Testis (tissue), 3 donors: Measurements from ENCODE around the gene MYADM. TPM values are rescaled to one million over a fixed set of nuclear protein-coding genes. Genes with fewer than 3 reads are reported as not detected.

Source experiments
- DNase-seq: peaks from one replicate; pipeline ENCODE4 v3.0.0-alpha.2; 2019
- H3K27ac ChIP-seq, 2 donors: fragments of 200-600 bp; sonication (generic); one replicate each; pipeline ENCODE4 v1.5.1; 2019
- H3K27me3 ChIP-seq: fragments of 200-600 bp; sonication (generic); one replicate; pipeline ENCODE4 v1.5.1; 2019
- H3K36me3 ChIP-seq: fragments of 200-600 bp; sonication (generic); one replicate; pipeline ENCODE4 v1.5.1; 2017; ENCODE audit warnings: low read depth; ENCODE audit errors: missing control alignments
- H3K4me1 ChIP-seq: fragments of 200-600 bp; sonication (generic); one replicate; pipeline ENCODE4 v1.5.1; 2019
- H3K4me3 ChIP-seq, 2 donors: fragments of 200-600 bp; sonication (generic); one replicate each; pipeline ENCODE4 v1.5.1; 2017 to 2019
- H3K9me3 ChIP-seq: fragments of 200-600 bp; sonication (generic); one replicate; pipeline ENCODE4 v1.5.1; 2017
- CTCF ChIP-seq, 3 experiments: fragments of 450-650 bp in 2 of 3; fragments of 200-600 bp in 1 of 3; sonication (generic) in 1 of 3; IDR thresholded peaks; one replicate each; pipeline ENCODE4 v1.5.1; 2016 to 2019; ENCODE audit warnings: antibody characterized with exemption in 3 of 3, mild to moderate bottlenecking in 2 of 3, moderate library complexity in 1 of 3
- POLR2A ChIP-seq: fragments of 450-650 bp; IDR thresholded peaks from one replicate; pipeline ENCODE4 v1.6.1; 2017; ENCODE audit warnings: antibody characterized with exemption, mild to moderate bottlenecking, moderate library complexity
- WGBS, 2 donors: methylation state at CpG; one replicate each; pipeline ENCODE4 v1.1.5; 2018; 5-methylcytosine and 5-hydroxymethylcytosine counted together
- intact Hi-C: fragments of 100-400 bp; cut with DNase I; formaldehyde crosslinking; loops from one replicate; pipeline ENCODE4 v1.15.1; 2023; ENCODE audit warnings: low total_unique reads
- polyA plus RNA-seq: library from polyadenylated mRNA; stranded (reverse); fragments of 350-450 nt; fragmentation: Illumina TruSeq; extraction: RNeasy Lipid Tissue Mini Kit (QIAGEN cat#74804); gene quantifications from one replicate; pipeline ENCODE4 v1.2.3, GENCODE V29; 2014; ENCODE audit warnings: low read depth, low replicate concordance; ENCODE audit not compliant: insufficient read depth
- total RNA-seq, 2 donors: library from RNA; depleted of rRNA; stranded (reverse); fragments of >200 nt; gene quantifications; one replicate each; pipeline ENCODE4 v1.2.3, GENCODE V29; 2016

The MYADM gene
- total and polyA plus RNA-seq, 3 donors from 2014 or later, result 48.7 to 128 (median 57.8) TPM

GRCh38 chr19:53877361-53877766, 9.7 kb downstream of the MYADM start:
- TF ChIP-seq POLR2A (no peak), CTCF (IDR thresholded peaks at IDR 0.05) (no peak)

GRCh38 chr19:53878776-53879139, 11.1 kb downstream of the MYADM start:
- H3K4me1 ChIP-seq, result peaks cover 22% of the 10 kb centered on the region

More at GRCh38 chr19:53877361-53877766, 9.7 kb downstream of the MYADM start:
- Histone ChIP-seq H3K27me3 (no peaks in the 10 kb centered on the region), H3K4me3 (no peak overlapping the region), H3K27ac (no peak overlapping the region), H3K4me1 (peaks cover 16% of the 10 kb centered on the region), H3K36me3 (no peaks in the 10 kb centered on the region), H3K9me3 (no peaks in the 10 kb centered on the region)
- WGBS, 2 donors, result 73 to 75% methylated on average over 10 of the region's 10 CpGs
- intact Hi-C loops, result no loop called here
- no peak for DNase-seq

GRCh38 chr19:53879140-53880081, 11.7 kb downstream of the MYADM start:
- DNase-seq, result peak; percentile 95
- 1% methylated on average over 32 to 51 of the region's 51 CpGs for WGBS, 2 donors
- Histone ChIP-seq H3K27me3 (no peaks in the 10 kb centered on the region), H3K9me3 (no peaks in the 10 kb centered on the region), H3K4me3 (peak overlapping the region; percentile 50 to 62), H3K4me1 (peaks cover 22% of the 10 kb centered on the region), H3K27ac (peak overlapping the region in 1 of 2 donors; percentile 37), H3K36me3 (no peaks in the 10 kb centered on the region)
- TF ChIP-seq POLR2A (no peak), CTCF (IDR thresholded peaks at IDR 0.05) (no peak)
- intact Hi-C loops, result no loop called here

More at GRCh38 chr19:53878776-53879139, 11.1 kb downstream of the MYADM start:
- Histone ChIP-seq H3K27ac (no peak overlapping the region), H3K9me3 (no peaks in the 10 kb centered on the region), H3K27me3 (no peaks in the 10 kb centered on the region), H3K4me3 (peak overlapping the region; percentile 50 to 62), H3K36me3 (no peaks in the 10 kb centered on the region)
- TF ChIP-seq CTCF (IDR thresholded peaks at IDR 0.05) (no peak), POLR2A (no peak)
- DNase-seq, result no peak
- intact Hi-C loops, result no loop called here
- whole genome bisulfite sequencing, 2 donors, result 34 to 42% methylated on average over 9 to 12 of the region's 12 CpGs

- TF ChIP-seq CTCF (IDR thresholded peaks at IDR 0.05), result no peak
- no peak for TF ChIP-seq POLR2A
- H3K9me3 ChIP-seq, result no peaks in the 10 kb centered on the region
- H3K27me3 ChIP-seq, result no peaks in the 10 kb centered on the region
- no peak for DNase-seq
- intact Hi-C loops, result no loop called here
- H3K36me3 ChIP-seq, result no peaks in the 10 kb centered on the region
- peaks cover 18% of the 10 kb centered on the region for H3K4me1 ChIP-seq
- no peak overlapping the region for H3K27ac ChIP-seq
- WGBS, 2 donors, result 33 to 36% methylated on average over 6 of the region's 6 CpGs
- H3K4me3 ChIP-seq, result no peak overlapping the region
Observed at GRCh38 chr19:53880711-53881481, 13.2 kb downstream of the MYADM start.
